GM23248 (cell line): ENCODE data around the gene TYSND1.
"Not testable (repeated sequence)": the region's sequence is repeated elsewhere in the genome, so short reads cannot be mapped to it uniquely, and the experiment has no call there.

Source experiments
- EZH2 ChIP-seq: fragments of 200-600 bp; sonication (generic); IDR thresholded peaks from 2 replicates; pipeline ENCODE4 v1.6.1; 2018; ENCODE audit warnings: antibody characterized with exemption, mild to moderate bottlenecking; ENCODE audit not compliant: insufficient read depth, poor library complexity, severe bottlenecking
- EZH2phosphoT487 ChIP-seq: fragments of 200-600 bp; sonication (generic); IDR thresholded peaks from 2 replicates; pipeline ENCODE4 v1.6.1; 2018; ENCODE audit warnings: antibody characterized with exemption, moderate library complexity, mild to moderate bottlenecking, low read depth; ENCODE audit not compliant: insufficient read depth

- TF ChIP-seq EZH2phosphoT487, EZH2: not testable (repeated sequence)
Observed at GRCh38 chr10:70159366-70159765, 12.9 kb upstream of the TYSND1 start.
